GM12892 (cell line): ENCODE measurements around the gene TMX1.

Experiments
- POLR2A ChIP-seq: IDR thresholded peaks from 2 replicates; pipeline ENCODE4 v1.6.1; 2011; ENCODE audit warnings: low read depth, low read length, control low read depth
- POLR2AphosphoS5 ChIP-seq: IDR thresholded peaks from 2 replicates; pipeline ENCODE4 v1.6.1; 2011; ENCODE audit warnings: low read depth, low read length, control low read depth

GRCh38 chr14:51304941-51305340 is 64.9 kb downstream of the TMX1 start:
- TF ChIP-seq POLR2AphosphoS5 (no peak), POLR2A (no peak)
